Measurements from ENCODE around the gene ONECUT2.

The ONECUT2 gene

DNA sequence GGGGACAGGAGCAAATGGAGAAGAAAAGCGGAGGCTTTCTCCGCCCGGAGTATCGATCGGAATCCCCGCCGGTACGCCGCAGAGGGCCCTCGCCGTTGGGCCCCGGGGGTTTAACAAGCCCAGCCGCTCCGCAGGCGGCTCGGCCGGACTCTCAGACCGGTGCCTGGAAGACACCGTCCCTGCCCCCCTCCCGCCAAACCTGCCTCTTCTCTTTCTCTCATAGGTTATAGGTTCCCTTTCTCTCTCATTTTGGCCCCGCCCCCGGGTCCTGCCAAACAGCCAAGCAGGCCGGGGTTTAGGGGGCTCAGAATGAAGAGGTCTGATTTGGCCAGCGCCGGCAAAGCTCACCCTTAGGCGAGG lies 4.4 kb downstream of the ONECUT2 start:
- H3K9ac ChIP-seq (ENCODE audit: low read length) = no peak overlapping the region
- no peaks in the 10 kb centered on the region for H3K79me2 ChIP-seq (ENCODE audit: insufficient read depth, low read length)
- no peaks in the 10 kb centered on the region for H3F3A ChIP-seq (ENCODE audit: insufficient read depth)
- H3K36me3 ChIP-seq (ENCODE audit: low read length) = no peaks in the 10 kb centered on the region
- H3K27ac ChIP-seq (ENCODE audit: low read depth, low read length) = no peak overlapping the region
- H2AFZ ChIP-seq (ENCODE audit: low read depth, low read length, severe bottlenecking) = no peak overlapping the region
- H3K27me3 ChIP-seq (ENCODE audit: low read length) = no peaks in the 10 kb centered on the region
- H3K9me2 ChIP-seq (replicated peaks; ENCODE audit: insufficient read depth, low read length) = no peaks in the 10 kb centered on the region
- no peaks in the 10 kb centered on the region for H3K9me3 ChIP-seq (ENCODE audit: insufficient read depth, low read length)
- H4K20me1 ChIP-seq (ENCODE audit: low read depth, low read length) = no peaks in the 10 kb centered on the region
- no peak overlapping the region for H3K4me2 ChIP-seq (ENCODE audit: low read depth, low read length, poor library complexity, severe bottlenecking)
- no peak overlapping the region for H3K4me3 ChIP-seq (ENCODE audit: insufficient read depth, low read length, poor library complexity, severe bottlenecking)
- TF ChIP-seq, protein P1, sequence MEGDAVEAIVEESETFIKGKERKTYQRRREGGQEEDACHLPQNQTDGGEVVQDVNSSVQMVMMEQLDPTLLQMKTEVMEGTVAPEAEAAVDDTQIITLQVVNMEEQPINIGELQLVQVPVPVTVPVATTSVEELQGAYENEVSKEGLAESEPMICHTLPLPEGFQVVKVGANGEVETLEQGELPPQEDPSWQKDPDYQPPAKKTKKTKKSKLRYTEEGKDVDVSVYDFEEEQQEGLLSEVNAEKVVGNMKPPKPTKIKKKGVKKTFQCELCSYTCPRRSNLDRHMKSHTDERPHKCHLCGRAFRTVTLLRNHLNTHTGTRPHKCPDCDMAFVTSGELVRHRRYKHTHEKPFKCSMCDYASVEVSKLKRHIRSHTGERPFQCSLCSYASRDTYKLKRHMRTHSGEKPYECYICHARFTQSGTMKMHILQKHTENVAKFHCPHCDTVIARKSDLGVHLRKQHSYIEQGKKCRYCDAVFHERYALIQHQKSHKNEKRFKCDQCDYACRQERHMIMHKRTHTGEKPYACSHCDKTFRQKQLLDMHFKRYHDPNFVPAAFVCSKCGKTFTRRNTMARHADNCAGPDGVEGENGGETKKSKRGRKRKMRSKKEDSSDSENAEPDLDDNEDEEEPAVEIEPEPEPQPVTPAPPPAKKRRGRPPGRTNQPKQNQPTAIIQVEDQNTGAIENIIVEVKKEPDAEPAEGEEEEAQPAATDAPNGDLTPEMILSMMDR (IDR thresholded peaks at IDR 0.05; ENCODE audit: insufficient read depth, low read length, poor library complexity, severe bottlenecking) = no peak
- no peak for TF ChIP-seq EZH2phosphoT487 (conservative IDR thresholded peaks at IDR 0.05; ENCODE audit: low read length)

DNA sequence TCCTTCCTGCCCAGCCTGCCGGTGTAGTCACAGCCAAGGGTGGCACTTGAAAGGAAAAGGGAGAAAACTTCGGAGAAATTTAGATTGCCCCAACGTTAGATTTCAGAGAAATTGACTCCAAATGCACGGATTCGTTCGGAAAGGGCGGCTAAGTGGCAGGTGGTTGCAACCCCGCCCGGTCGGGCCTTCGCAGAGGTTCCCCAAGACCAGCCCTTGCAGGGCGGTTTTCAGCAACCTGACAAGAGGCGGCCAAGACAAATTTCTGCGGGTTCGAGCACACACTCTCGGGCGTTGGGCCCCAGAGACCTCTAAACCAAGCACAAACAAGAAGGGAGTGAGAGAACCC lies 4.8 kb downstream of the ONECUT2 start:
- H3K9me3 ChIP-seq (ENCODE audit: insufficient read depth, low read length) = no peaks in the 10 kb centered on the region
- H3K79me2 ChIP-seq (ENCODE audit: insufficient read depth, low read length) = no peaks in the 10 kb centered on the region
- H4K20me1 ChIP-seq (ENCODE audit: low read depth, low read length) = no peaks in the 10 kb centered on the region
- no peaks in the 10 kb centered on the region for H3K36me3 ChIP-seq (ENCODE audit: low read length)
- H3K9me2 ChIP-seq (replicated peaks; ENCODE audit: insufficient read depth, low read length) = no peaks in the 10 kb centered on the region
- H3K27me3 ChIP-seq (ENCODE audit: low read length) = no peaks in the 10 kb centered on the region
- no peak overlapping the region for H3K4me3 ChIP-seq (ENCODE audit: insufficient read depth, low read length, poor library complexity, severe bottlenecking)
- no peak overlapping the region for H3K27ac ChIP-seq (ENCODE audit: low read depth, low read length)
- H3K4me2 ChIP-seq (ENCODE audit: low read depth, low read length, poor library complexity, severe bottlenecking) = no peak overlapping the region
- H2AFZ ChIP-seq (ENCODE audit: low read depth, low read length, severe bottlenecking) = no peak overlapping the region
- TF ChIP-seq, protein P1 (IDR thresholded peaks at IDR 0.05; ENCODE audit: insufficient read depth, low read length, poor library complexity, severe bottlenecking) = no peak
- no peak for TF ChIP-seq EZH2phosphoT487 (conservative IDR thresholded peaks at IDR 0.05; ENCODE audit: low read length)
- no peaks in the 10 kb centered on the region for H3F3A ChIP-seq (ENCODE audit: insufficient read depth)
- H3K9ac ChIP-seq (ENCODE audit: low read length) = no peak overlapping the region

DNA sequence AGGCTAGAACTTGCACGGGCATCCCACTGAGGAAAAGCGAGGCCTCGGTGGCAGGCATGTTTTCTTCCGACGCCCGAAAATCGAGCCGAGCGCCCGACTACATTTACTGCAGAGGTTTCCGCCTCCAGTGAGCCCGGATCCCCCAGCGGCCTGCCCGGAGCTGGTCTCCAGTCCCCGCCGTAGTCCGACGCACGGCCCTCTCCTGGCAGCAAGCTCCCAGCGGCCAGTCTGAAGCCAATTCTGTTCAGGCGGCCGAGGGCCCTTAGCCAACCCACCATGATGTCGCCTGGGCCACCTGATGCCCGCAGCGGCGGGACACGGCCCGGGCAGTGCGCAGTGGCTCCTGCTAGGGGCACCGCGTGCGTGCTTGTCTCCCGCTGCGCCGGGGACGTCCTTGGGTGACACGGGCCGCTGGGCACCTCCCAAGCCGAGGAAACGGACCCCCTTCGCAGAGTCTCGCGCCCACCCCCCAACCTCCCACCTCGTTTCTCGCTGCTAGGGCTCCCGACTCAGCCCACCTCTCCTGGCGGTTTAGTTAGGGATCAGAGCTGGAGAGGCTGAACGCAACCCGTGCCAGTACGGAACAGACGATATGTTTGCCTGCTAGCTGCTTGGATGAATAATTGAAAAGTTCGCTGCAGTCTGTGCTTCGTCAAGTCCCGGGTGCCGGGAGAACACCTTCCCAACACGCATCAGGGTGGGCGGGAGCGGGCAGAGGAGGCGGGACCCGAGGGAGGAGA lies 5.3 kb downstream of the ONECUT2 start:
- H3K27ac ChIP-seq (ENCODE audit: low read depth, low read length) = no peak overlapping the region
- no peaks in the 10 kb centered on the region for H3F3A ChIP-seq (ENCODE audit: insufficient read depth)
- no peaks in the 10 kb centered on the region for H3K9me2 ChIP-seq (replicated peaks; ENCODE audit: insufficient read depth, low read length)
- no peaks in the 10 kb centered on the region for H3K27me3 ChIP-seq (ENCODE audit: low read length)
- no peaks in the 10 kb centered on the region for H3K36me3 ChIP-seq (ENCODE audit: low read length)
- H3K79me2 ChIP-seq (ENCODE audit: insufficient read depth, low read length) = no peaks in the 10 kb centered on the region
- no peak overlapping the region for H3K4me2 ChIP-seq (ENCODE audit: low read depth, low read length, poor library complexity, severe bottlenecking)
- no peaks in the 10 kb centered on the region for H4K20me1 ChIP-seq (ENCODE audit: low read depth, low read length)
- no peak overlapping the region for H2AFZ ChIP-seq (ENCODE audit: low read depth, low read length, severe bottlenecking)
- H3K9ac ChIP-seq (ENCODE audit: low read length) = no peak overlapping the region
- no peak for TF ChIP-seq EZH2phosphoT487 (conservative IDR thresholded peaks at IDR 0.05; ENCODE audit: low read length)
- TF ChIP-seq, protein P1 (IDR thresholded peaks at IDR 0.05; ENCODE audit: insufficient read depth, low read length, poor library complexity, severe bottlenecking) = no peak
- no peaks in the 10 kb centered on the region for H3K9me3 ChIP-seq (ENCODE audit: insufficient read depth, low read length)
- H3K4me3 ChIP-seq (ENCODE audit: insufficient read depth, low read length, poor library complexity, severe bottlenecking) = no peak overlapping the region

Measured in SU-DHL-6 (cell line).